HepG2 (cell line): ENCODE results near the gene TRPT1. TPM values are rescaled to one million over a fixed set of nuclear protein-coding genes. Genes with fewer than 3 reads are reported as not detected.

Experiments
- ATAC-seq: fragments of 200-7000 bp; cut with Tn5 transposase; 3 replicates; pipeline ENCODE4 v1.9.1; 2020; ENCODE audit warnings: mild to moderate bottlenecking, moderate library complexity
- BruUV-seq: library from RNA; stranded (reverse); fragments of 400-500 nt; replicated peaks from 2 replicates; lab custom pipeline; 2021; lab: Mats Ljungman, UMichigan
- CTCF ChIA-PET: fragments of 300-600 bp; formaldehyde crosslinking; extraction: SDS; loops from one replicate; lab custom pipeline; 2021; ENCODE audit warnings: low total read pairs, inconsistent platforms, low intra/inter-chr PET ratio; lab: Yijun Ruan, JAX
- POLR2A ChIA-PET: fragments of 350-600 bp; sonication (Branson Sonifier 250); formaldehyde crosslinking; loops from one replicate; lab custom pipeline; 2020; ENCODE audit warnings: antibody characterized with exemption, inconsistent platforms; lab: Yijun Ruan, JAX
- DNase-seq: peaks from one replicate; pipeline ENCODE4 v3.0.0-alpha.2; 2015; ENCODE audit warnings: low spot score
- FAIRE-seq: peaks from 3 replicates; lab custom pipeline; 2011; peaks lifted over from hg19 to GRCh38; lab: Jason Lieb, UNC
- H2AFZ ChIP-seq: one replicate; pipeline ENCODE4 v1.6.1; 2011; ENCODE audit warnings: low read length, inconsistent platforms
- H3K27ac ChIP-seq: fragments of 300-600 bp; 3 replicates; pipeline ENCODE4 v1.8.0; 2011; ENCODE audit warnings: mixed run types, mild to moderate bottlenecking, mixed read lengths, low read length, inconsistent platforms; ENCODE audit not compliant: insufficient read depth; ENCODE audit errors: extremely low read length
- H3K27me3 ChIP-seq, 2 experiments: fragments of 200-600 bp in 1 of 2; 2 replicates in 1 of 2; 3 replicates in 1 of 2; pipeline versions ENCODE4 v1.6.0 to v1.8.0; 2011; ENCODE audit warnings: low read length in 2 of 2, mild to moderate bottlenecking in 2 of 2, moderate library complexity in 2 of 2, inconsistent platforms in 1 of 2; ENCODE audit not compliant: insufficient read depth in 2 of 2, control insufficient read depth in 1 of 2
- H3K36me3 ChIP-seq, 2 experiments: fragments of 200-600 bp in 1 of 2; replicated peaks in 1 of 2; 2 replicates in 1 of 2; 3 replicates in 1 of 2; pipeline versions ENCODE4 v1.5.1 to v1.8.0; 2011; ENCODE audit warnings: low read length in 2 of 2, inconsistent platforms in 1 of 2; ENCODE audit not compliant: insufficient read depth in 2 of 2, control insufficient read depth in 1 of 2
- H3K4me1 ChIP-seq: 2 replicates; pipeline ENCODE4 v1.5.1; 2012; ENCODE audit warnings: low read length, inconsistent platforms; ENCODE audit not compliant: insufficient read depth
- H3K4me2 ChIP-seq: 2 replicates; pipeline ENCODE4 v1.6.0; 2011; ENCODE audit warnings: low read depth, low read length, inconsistent platforms
- H3K4me3 ChIP-seq, 3 experiments: fragments of 200-600 bp in 1 of 3; sonication (generic), shearing (Covaris generic) in 1 of 3; replicated peaks in 1 of 3; 2 replicates each; pipeline ENCODE4 v1.5.1; 2011 to 2016; ENCODE audit warnings: low read length in 3 of 3, inconsistent platforms in 2 of 3, low read depth in 2 of 3, mild to moderate bottlenecking in 2 of 3, control low read depth in 1 of 3, mixed read lengths in 1 of 3; ENCODE audit not compliant: insufficient read depth in 1 of 3
- H3K79me2 ChIP-seq: one replicate; pipeline ENCODE4 v1.6.1; 2011; ENCODE audit warnings: low read length, inconsistent platforms; ENCODE audit not compliant: insufficient read depth
- H3K9ac ChIP-seq: 2 replicates; pipeline ENCODE4 v1.6.0; 2011; ENCODE audit warnings: mild to moderate bottlenecking, low read depth, low read length, inconsistent platforms; ENCODE audit not compliant: insufficient read depth
- H3K9me3 ChIP-seq: 2 replicates; pipeline ENCODE4 v1.5.1; 2012; ENCODE audit warnings: mild to moderate bottlenecking, low read length
- H4K20me1 ChIP-seq: 2 replicates; pipeline ENCODE4 v1.6.0; 2011; ENCODE audit warnings: inconsistent platforms, mild to moderate bottlenecking, low read length, moderate library complexity; ENCODE audit not compliant: insufficient read depth
- AGO2 ChIP-seq: fragments of 200-400 bp; formaldehyde crosslinking; optimal IDR thresholded peaks from 2 replicates; pipeline ENCODE3; 2017; ENCODE audit warnings: mild to moderate bottlenecking, low read depth, low read length, moderate library complexity
- CCDC6 ChIP-seq: sonication (generic); formaldehyde crosslinking; IDR thresholded peaks from 2 replicates; pipeline ENCODE4 v1.8.1; 2022; ENCODE audit warnings: mild to moderate bottlenecking, missing genetic modification reagents, moderate library complexity
- PCBP1 ChIP-seq: fragments of 200-400 bp; formaldehyde crosslinking; IDR thresholded peaks from 2 replicates; pipeline ENCODE4 v1.6.1; 2017; ENCODE audit warnings: mild to moderate bottlenecking, low read depth, low read length, borderline replicate concordance
- RNF2 ChIP-seq: fragments of 450-650 bp; conservative IDR thresholded peaks from 2 replicates; pipeline ENCODE4 v1.6.1; 2016; ENCODE audit warnings: low read depth
- ZBTB38 ChIP-seq: sonication (generic); formaldehyde crosslinking; IDR thresholded peaks from 2 replicates; pipeline ENCODE4 v1.5.1; 2020; ENCODE audit warnings: mild to moderate bottlenecking, missing genetic modification reagents
- ZNF143 ChIP-seq: sonication (generic); formaldehyde crosslinking; IDR thresholded peaks from 2 replicates; pipeline ENCODE4 v1.4.0; 2020; ENCODE audit warnings: missing genetic modification reagents
- ZNF460 ChIP-seq: sonication (generic); formaldehyde crosslinking; IDR thresholded peaks from 2 replicates; pipeline ENCODE4 v1.5.1; 2020; ENCODE audit warnings: missing genetic modification reagents, mild to moderate bottlenecking, borderline replicate concordance
- ZNF629 ChIP-seq: sonication (generic); formaldehyde crosslinking; conservative IDR thresholded peaks from 2 replicates; pipeline ENCODE4 v1.5.0; 2020; ENCODE audit warnings: missing genetic modification reagents
- ZNF749 ChIP-seq: sonication (generic); formaldehyde crosslinking; IDR thresholded peaks from 2 replicates; pipeline ENCODE4 v1.8.0; 2022; ENCODE audit warnings: mild to moderate bottlenecking, missing genetic modification reagents, moderate library complexity, borderline replicate concordance
- WGBS: methylation state at CpG from one replicate; pipeline ENCODE4 v1.1.6; 2017; ENCODE audit warnings: low lambda C conversion rate; 5-methylcytosine and 5-hydroxymethylcytosine counted together
- in situ Hi-C: cut with HindIII; loops from 2 replicates; pipeline ENCODE4 v1.10.0; 2017; ENCODE audit warnings: low pct_unique_long_range_greater_than_20kb; ENCODE audit not compliant: extremely low pct_ligation_motif_present
- intact Hi-C: fragments of 100-400 bp; cut with micrococcal nuclease; formaldehyde crosslinking; loops from one replicate; pipeline ENCODE4 v1.10.0; 2022; ENCODE audit not compliant: unreplicated experiment
- polyA plus RNA-seq, 8 experiments: library from polyadenylated mRNA; depleted of rRNA in 3 of 8; stranded (reverse) in 7 of 8; unstranded in 1 of 8; fragments of >200 nt; fragmentation: Illumina TruSeq in 4 of 8; extraction: Trizol in 4 of 8; gene quantifications; 2 replicates each; pipeline versions ENCODE4 v1.2.1 to v1.2.3, GENCODE V29; 2011 to 2016; ENCODE audit warnings: low read depth in 4 of 8, missing spikeins in 1 of 8, mixed read lengths in 1 of 8; ENCODE audit not compliant: insufficient read depth in 1 of 8
- total RNA-seq, 5 experiments: library from RNA; depleted of rRNA; stranded (reverse); fragments of >200 nt; fragmentation: Illumina TruSeq; extraction: Trizol; gene quantifications; 2 replicates each; pipeline ENCODE4 v1.2.3, GENCODE V29; 2016; ENCODE audit warnings: low read depth in 1 of 5

Gene TRPT1
- total and polyA plus RNA-seq, 2 of the 13 experiments (the other 11 are each of a cell fraction or from before 2014, with no cell fraction given): 24.8 to 40.7 TPM

DNA sequence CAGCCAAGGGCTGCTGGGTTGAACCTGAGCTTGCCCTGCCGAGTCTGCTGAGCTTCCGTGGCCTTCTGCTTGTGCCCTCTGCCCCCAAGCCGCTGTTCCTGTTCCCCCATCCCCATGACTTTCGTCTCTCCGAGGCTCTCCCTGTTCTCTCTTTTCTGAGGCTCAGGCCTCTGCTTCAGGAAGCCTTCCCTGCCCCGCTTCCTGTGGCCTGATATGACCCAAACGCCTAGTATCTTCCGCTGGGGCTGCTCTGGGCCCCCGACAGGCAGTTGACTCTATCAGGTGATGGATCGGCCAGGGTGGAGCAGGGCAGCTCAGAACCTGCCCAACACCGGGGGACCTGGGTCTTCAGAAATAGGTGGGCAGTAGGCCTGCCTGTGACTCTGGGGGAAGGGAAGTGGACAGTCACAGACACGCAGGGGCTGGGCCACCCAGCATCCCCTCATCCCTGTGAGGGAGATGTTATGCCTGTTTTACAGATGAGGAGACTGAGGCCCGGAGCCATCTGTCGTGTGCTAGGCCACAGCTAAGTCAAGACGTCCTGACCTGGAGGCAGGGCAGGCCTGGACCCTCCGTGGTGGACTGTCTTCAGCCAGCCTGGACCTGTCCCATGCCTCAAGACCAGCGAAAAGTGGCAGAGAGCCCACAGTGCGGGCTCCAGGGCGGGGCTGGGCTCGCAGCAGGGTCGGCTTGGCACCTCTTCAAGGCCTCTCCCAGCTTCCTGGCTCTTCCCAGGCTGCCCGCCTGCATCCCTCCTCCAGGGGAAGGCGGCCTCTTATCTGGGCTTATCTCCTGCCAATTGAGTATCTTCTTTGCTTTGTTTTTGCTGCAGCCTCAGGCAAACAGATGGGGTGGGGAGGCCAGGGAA, 42.3 kb upstream of the TRPT1 start (continued):
- TF ChIP-seq PCBP1: 0 out of 2 replicates have a peak, but pooled peaks have one; percentile 9
- TF ChIP-seq CCDC6 (CRISPR knock-in tag): no peak
- TF ChIP-seq ZBTB38 (CRISPR knock-in tag): 0 out of 2 replicates have a peak, but pooled peaks have one; percentile 29
- peak; percentile 94 for TF ChIP-seq ZNF629 (CRISPR knock-in tag)
- no peak for TF ChIP-seq ZNF749
- no peak for TF ChIP-seq ZNF460 (CRISPR knock-in tag)
- TF ChIP-seq, all 625 proteins: peak for 12

- peaks cover 22% of the 10 kb centered on the region for H3K4me1 ChIP-seq
- DNase-seq: no peak
- no peaks in the 10 kb centered on the region for H3K27me3 ChIP-seq
- TF ChIP-seq ZNF143 (0 out of 2 replicates have a peak, but pooled peaks have one; percentile 7), AGO2 (peak; percentile 56), RNF2 (no peak)
- no peak overlapping the region for H3K27ac ChIP-seq
- in situ Hi-C loops: no loop called here
- no peak for FAIRE-seq
- WGBS: 91% methylated on average over 20 of the region's 27 CpGs
- H3K4me2 ChIP-seq: peak overlapping the region; percentile 95; the same call in 1 of the 2 replicates
- no peak overlapping the region for H2AFZ ChIP-seq
- no peak for ATAC-seq
- no TSS peak for BruUV-seq
- H4K20me1 ChIP-seq: no peaks in the 10 kb centered on the region
- H3K9me3 ChIP-seq: no peaks in the 10 kb centered on the region
- ChIA-PET CTCF (no interaction called here), POLR2A (interaction anchor here (0.7 to 5.9 kb wide), 6 partner anchors 15 to 63 kb away, joined by 3 to 113 read pairs (median 8); partner anchors contain the start of genes BAD, ESRRA, FKBP2 and PPP1R14B)
- intact Hi-C loops: no loop called here
- H3K36me3 ChIP-seq: peaks cover 1 to 13% of the 10 kb centered on the region in 2 experiments; a peak in 4 of 5 replicates
- peak overlapping the region; percentile 75; the same call in 1 of the 2 replicates for H3K9ac ChIP-seq
- H3K79me2 ChIP-seq: peaks cover 10% of the 10 kb centered on the region
- H3K4me3 ChIP-seq: no peak overlapping the region
Observed at GRCh38 chr11:64267207-64267945, 41.4 kb upstream of the TRPT1 start.
